Measurements from ENCODE around the gene DNAJC1.

- TF ChIP-seq POLR2AphosphoS5 (IDR thresholded peaks at IDR 0.05; ENCODE audit: low read depth, low read length) (no peak), CTCF (IDR thresholded peaks at IDR 0.05; ENCODE audit: control extremely low read depth in 1 of 3, insufficient read depth in 1 of 3, low read depth in 1 of 3, low read length in 3 of 3) (no peak), POLR2A (IDR thresholded peaks at IDR 0.05; ENCODE audit: control extremely low read depth in 1 of 2, low read depth in 2 of 2, low read length in 2 of 2) (no peak), EZH2 (IDR thresholded peaks at IDR 0.05; ENCODE audit: low read depth, low read length, severe bottlenecking) (no peak), YY1 (IDR thresholded peaks at IDR 0.05; ENCODE audit: low read depth, low read length) (no peak), RFX5 (IDR thresholded peaks at IDR 0.05; ENCODE audit: borderline replicate concordance, low read depth, low read length) (no peak), GABPA (IDR thresholded peaks at IDR 0.05; ENCODE audit: borderline replicate concordance, insufficient read depth, low read length) (no peak), USF2 (IDR thresholded peaks at IDR 0.05; ENCODE audit: low read length) (no peak), SIN3A (conservative IDR thresholded peaks at IDR 0.05 in 1 of 2, IDR thresholded peaks at IDR 0.05 in 1 of 2; ENCODE audit: low read depth in 1 of 2, low read length in 2 of 2) (no peak), JUN (IDR thresholded peaks at IDR 0.05; ENCODE audit: low read depth, low read length) (no peak), CBX8 (IDR thresholded peaks at IDR 0.05; ENCODE audit: borderline replicate concordance, low read depth, low read length) (no peak)
Measured at GRCh38 chr10:21959998-21960397, 43.5 kb downstream of the DNAJC1 start.
